ENCODE results near the gene KIF13A. TPM values are rescaled to one million over a fixed set of nuclear protein-coding genes. Genes with fewer than 3 reads are reported as not detected.

KIF13A gene
- total and polyA plus RNA-seq, 10 donors: 3.7 to 32.0 (median 19.9) TPM

DNA sequence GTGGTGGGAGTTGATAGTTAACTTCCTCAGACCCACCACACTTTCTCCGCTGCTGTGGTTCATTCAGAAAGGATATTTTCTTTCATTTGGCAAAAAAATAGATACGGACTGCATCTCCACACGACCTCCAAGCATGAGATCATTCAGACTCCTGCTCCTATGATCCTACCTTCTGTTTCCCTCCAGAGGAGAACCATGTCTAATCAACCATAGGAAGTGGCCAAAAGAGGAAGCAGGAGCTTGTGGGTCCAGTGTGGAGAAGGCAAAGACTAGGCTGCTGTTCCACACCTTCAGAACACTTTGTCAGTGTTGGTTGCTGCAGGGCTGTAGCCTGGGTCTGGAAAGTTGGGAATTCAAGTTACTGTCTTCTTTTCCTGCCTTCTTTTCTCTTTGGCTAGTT lies 10.6 kb upstream of the KIF13A start:
- Histone ChIP-seq H3K27ac (no peak overlapping the region), H3K4me1 (peaks cover 0 to 13% (median 5%) of the 10 kb centered on the region in 6 donors), H3K27me3 (replicated peaks in 1 of 7) (peaks cover 0 to 11% (median 0%) of the 10 kb centered on the region in 7 donors), H3K36me3 (no peaks in the 10 kb centered on the region), H3K9me3 (no peaks in the 10 kb centered on the region), H3K4me3 (no peak overlapping the region)
- DNase-seq: no peak
- TF ChIP-seq POLR2AphosphoS5 (IDR thresholded peaks at IDR 0.05) (no peak), POLR2A (IDR thresholded peaks at IDR 0.05) (no peak)
- TF ChIP-seq, protein P1, sequence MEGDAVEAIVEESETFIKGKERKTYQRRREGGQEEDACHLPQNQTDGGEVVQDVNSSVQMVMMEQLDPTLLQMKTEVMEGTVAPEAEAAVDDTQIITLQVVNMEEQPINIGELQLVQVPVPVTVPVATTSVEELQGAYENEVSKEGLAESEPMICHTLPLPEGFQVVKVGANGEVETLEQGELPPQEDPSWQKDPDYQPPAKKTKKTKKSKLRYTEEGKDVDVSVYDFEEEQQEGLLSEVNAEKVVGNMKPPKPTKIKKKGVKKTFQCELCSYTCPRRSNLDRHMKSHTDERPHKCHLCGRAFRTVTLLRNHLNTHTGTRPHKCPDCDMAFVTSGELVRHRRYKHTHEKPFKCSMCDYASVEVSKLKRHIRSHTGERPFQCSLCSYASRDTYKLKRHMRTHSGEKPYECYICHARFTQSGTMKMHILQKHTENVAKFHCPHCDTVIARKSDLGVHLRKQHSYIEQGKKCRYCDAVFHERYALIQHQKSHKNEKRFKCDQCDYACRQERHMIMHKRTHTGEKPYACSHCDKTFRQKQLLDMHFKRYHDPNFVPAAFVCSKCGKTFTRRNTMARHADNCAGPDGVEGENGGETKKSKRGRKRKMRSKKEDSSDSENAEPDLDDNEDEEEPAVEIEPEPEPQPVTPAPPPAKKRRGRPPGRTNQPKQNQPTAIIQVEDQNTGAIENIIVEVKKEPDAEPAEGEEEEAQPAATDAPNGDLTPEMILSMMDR (IDR thresholded peaks at IDR 0.05 in 8 of 11, conservative IDR thresholded peaks at IDR 0.05 in 3 of 11): no peak
- intact Hi-C loops (cut with DNase I; ENCODE audit: low total_unique reads): no loop called here
- 62 to 69% (median 68%) methylated on average over 3 of the region's 3 CpGs for WGBS, 5 donors

DNA sequence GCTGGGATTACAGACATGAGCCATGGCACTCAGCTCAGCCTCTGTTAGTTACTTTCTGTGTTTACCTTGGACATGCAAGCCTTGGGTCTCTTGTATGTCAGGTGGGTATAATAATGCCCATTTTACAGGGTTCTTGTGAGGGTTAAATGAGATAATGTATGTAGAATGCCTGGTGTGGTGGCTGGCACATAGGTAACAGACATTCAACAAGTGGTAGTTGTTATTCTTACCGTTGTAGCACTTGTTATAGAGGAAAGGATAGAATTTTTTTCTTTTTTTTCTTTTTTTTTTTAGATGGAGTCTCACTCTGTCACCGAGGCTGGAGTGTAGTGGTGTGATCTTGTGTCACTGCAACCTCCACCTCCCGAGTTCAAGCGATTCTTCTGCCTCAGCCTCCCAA lies 8.0 kb upstream of the KIF13A start:
- peaks cover 0 to 17% (median 6%) of the 10 kb centered on the region in 6 donors for H3K4me1 ChIP-seq
- 86 to 96% (median 91%) methylated on average over 4 of the region's 4 CpGs for WGBS, 5 donors
- TF ChIP-seq, protein P1 (IDR thresholded peaks at IDR 0.05 in 8 of 11, conservative IDR thresholded peaks at IDR 0.05 in 3 of 11): no peak
- no peak for TF ChIP-seq POLR2AphosphoS5 (IDR thresholded peaks at IDR 0.05)
- no peaks in the 10 kb centered on the region for H3K36me3 ChIP-seq
- peaks cover 0 to 20% (median 0%) of the 10 kb centered on the region in 7 donors for H3K27me3 ChIP-seq (replicated peaks in 1 of 7)
- no peak overlapping the region for H3K27ac ChIP-seq
- intact Hi-C loops (cut with DNase I; ENCODE audit: low total_unique reads): no loop called here
- no peaks in the 10 kb centered on the region for H3K9me3 ChIP-seq
- H3K4me3 ChIP-seq: no peak overlapping the region
- DNase-seq: no peak

DNA sequence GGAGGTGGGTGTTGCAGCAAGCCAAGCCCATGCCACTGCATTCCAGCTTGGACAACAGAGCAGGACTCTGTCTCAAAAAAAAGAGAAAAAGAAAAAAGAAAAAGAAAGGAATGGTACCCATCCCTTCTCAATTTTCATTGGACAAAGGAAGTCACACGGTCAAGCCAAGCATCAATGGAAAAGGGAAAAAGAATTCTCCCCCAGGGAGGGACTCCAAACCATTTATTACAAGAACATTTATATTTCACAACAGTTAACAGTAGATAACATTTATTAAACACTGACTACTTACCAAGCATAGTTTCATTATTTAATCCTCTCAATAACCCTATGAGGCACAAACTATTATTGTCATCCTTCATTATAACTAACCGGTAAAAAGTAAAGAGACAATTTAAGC lies 6.6 kb upstream of the KIF13A start:
- intact Hi-C loops (cut with DNase I; ENCODE audit: low total_unique reads): no loop called here
- Histone ChIP-seq H3K4me1 (peaks cover under 1 to 21% (median 7%) of the 10 kb centered on the region in 6 donors), H3K36me3 (no peaks in the 10 kb centered on the region), H3K9me3 (no peaks in the 10 kb centered on the region), H3K4me3 (peak overlapping the region in 1 of 8 donors; percentile 1), H3K27me3 (replicated peaks in 1 of 7) (peaks cover 0 to 23% (median 0%) of the 10 kb centered on the region in 7 donors), H3K27ac (peak overlapping the region in 4 of 8 donors; percentile 41 to 66 (median 64))
- 83 to 88% (median 88%) methylated on average over 2 of the region's 2 CpGs for WGBS, 5 donors
- TF ChIP-seq POLR2A (IDR thresholded peaks at IDR 0.05) (no peak), POLR2AphosphoS5 (IDR thresholded peaks at IDR 0.05) (no peak)
- TF ChIP-seq, protein P1 (IDR thresholded peaks at IDR 0.05 in 8 of 11, conservative IDR thresholded peaks at IDR 0.05 in 3 of 11): no peak
- DNase-seq: no peak

DNA sequence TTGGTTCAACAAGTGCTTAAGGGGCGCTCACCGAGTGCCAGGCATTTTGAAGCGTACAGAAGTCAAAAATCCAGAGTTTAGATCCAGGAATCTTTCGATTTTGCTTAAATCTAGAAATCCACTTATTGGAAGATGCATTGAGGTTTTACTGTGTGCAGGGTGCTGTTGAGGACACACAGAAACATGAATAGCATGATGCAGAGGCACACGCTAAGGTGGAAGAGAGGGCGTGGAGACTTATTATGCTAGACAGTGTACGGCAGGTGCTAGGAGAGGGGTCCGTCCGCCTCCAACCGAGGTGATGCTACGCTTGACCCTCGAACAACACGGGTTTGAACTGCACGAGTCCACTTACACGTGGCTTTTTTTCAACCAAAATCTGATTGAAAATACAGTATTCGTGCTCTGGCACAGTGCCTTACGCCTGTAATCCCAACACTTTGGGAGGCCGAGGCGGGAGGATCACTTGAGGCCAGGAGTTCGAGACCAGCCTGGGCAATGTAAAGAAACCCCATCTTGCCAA lies 1.0 kb upstream of the KIF13A start:
- Histone ChIP-seq H3K4me1 (peaks cover 12 to 60% (median 41%) of the 10 kb centered on the region in 6 donors), H3K36me3 (no peaks in the 10 kb centered on the region), H3K27ac (peak overlapping the region; percentile 89 to 96 (median 94)), H3K27me3 (replicated peaks in 1 of 7) (peaks cover 0 to 28% (median 0%) of the 10 kb centered on the region in 7 donors), H3K4me3 (peak overlapping the region; percentile 50 to 90 (median 70)), H3K9me3 (no peaks in the 10 kb centered on the region)
- 29 to 39% (median 33%) methylated on average over 20 of the region's 20 CpGs for WGBS, 5 donors
- intact Hi-C loops (cut with DNase I; ENCODE audit: low total_unique reads): loop anchor here (10.0 kb wide), 1 partner anchor 64 kb away; no protein-coding TSS in a partner anchor
- DNase-seq: no peak
- no peak for TF ChIP-seq POLR2A (IDR thresholded peaks at IDR 0.05)
- TF ChIP-seq POLR2AphosphoS5 (IDR thresholded peaks at IDR 0.05): no peak
- TF ChIP-seq, protein P1 (IDR thresholded peaks at IDR 0.05 in 8 of 11, conservative IDR thresholded peaks at IDR 0.05 in 3 of 11): no peak

Measured in spleen (tissue), 11 donors.